GM10847 (cell line): ENCODE measurements around the gene TBX15.

Experiments used
- POLR2A ChIP-seq: IDR thresholded peaks from 2 replicates; pipeline ENCODE4 v1.6.1; 2011; ENCODE audit not compliant: insufficient read length; ENCODE audit errors: extremely low read depth

Gene TBX15

GRCh38 chr1:119005724-119006405 is 17.7 kb upstream of the TBX15 start:
- no peak for TF ChIP-seq POLR2A

- no peak for TF ChIP-seq POLR2A
These were observed 16.6 kb upstream of the TBX15 start for GRCh38 chr1:119004781-119005180.

- no peak for TF ChIP-seq POLR2A
These were observed 16.0 kb upstream of the TBX15 start for GRCh38 chr1:119004129-119004527.

GRCh38 chr1:119003413-119004128 is 15.4 kb upstream of the TBX15 start:
- no peak for TF ChIP-seq POLR2A

GRCh38 chr1:119002028-119002686 is 14.0 kb upstream of the TBX15 start:
- TF ChIP-seq POLR2A, result no peak

- TF ChIP-seq POLR2A, result no peak
These were observed 13.3 kb upstream of the TBX15 start for GRCh38 chr1:119001181-119002027.

- TF ChIP-seq POLR2A, result no peak
These were observed 12.4 kb upstream of the TBX15 start for GRCh38 chr1:119000371-119001180.

GRCh38 chr1:118999348-119000071 is 11.4 kb upstream of the TBX15 start:
- TF ChIP-seq POLR2A, result no peak

GRCh38 chr1:118998171-118998570 is 10.0 kb upstream of the TBX15 start:
- no peak for TF ChIP-seq POLR2A

GRCh38 chr1:118997225-118997624 is 9.1 kb upstream of the TBX15 start:
- no peak for TF ChIP-seq POLR2A

- TF ChIP-seq POLR2A, result no peak
These were observed 7.3 kb upstream of the TBX15 start for GRCh38 chr1:118995312-118996016.

GRCh38 chr1:118993700-118994026 is 5.5 kb upstream of the TBX15 start:
- no peak for TF ChIP-seq POLR2A
